ENCODE measurements around the gene CCDC43. TPM values are rescaled to one million over a fixed set of nuclear protein-coding genes. Genes with fewer than 3 reads are reported as not detected.

The CCDC43 gene
- polyA plus RNA-seq, 1 of the 3 experiments (the other 2 are of a cell fraction): 6.4 TPM

DNA sequence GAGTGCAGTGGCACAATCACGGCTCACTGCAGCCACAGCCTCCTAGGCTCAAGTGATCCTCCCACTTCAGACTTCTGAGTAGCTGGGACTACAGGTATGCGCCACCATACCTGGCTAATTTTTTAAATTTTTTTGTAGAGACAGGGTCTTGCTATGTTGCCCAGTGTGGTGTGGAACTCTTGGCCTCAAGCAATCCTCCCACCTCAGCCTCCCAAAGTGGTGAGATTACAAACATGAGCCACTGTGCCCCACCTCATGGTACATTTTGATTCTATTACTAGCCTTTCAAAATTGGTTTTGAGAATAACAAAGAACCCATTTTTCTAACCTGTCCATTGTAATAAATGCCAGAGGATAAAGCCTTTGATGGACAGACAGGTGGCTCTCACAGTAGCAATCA, 1.4 kb downstream of the CCDC43 start:
- no peaks in the 10 kb centered on the region for H3K9me2 ChIP-seq
- DNase-seq: no peak
- TF ChIP-seq FOXM1 (IDR thresholded peaks at IDR 0.05; ENCODE audit: low read depth): no peak
- TF ChIP-seq FOSL2 (IDR thresholded peaks at IDR 0.05; ENCODE audit: borderline replicate concordance, low read depth): no peak
- no peak for TF ChIP-seq ELF1 (IDR thresholded peaks at IDR 0.05)
- TF ChIP-seq, protein P1, sequence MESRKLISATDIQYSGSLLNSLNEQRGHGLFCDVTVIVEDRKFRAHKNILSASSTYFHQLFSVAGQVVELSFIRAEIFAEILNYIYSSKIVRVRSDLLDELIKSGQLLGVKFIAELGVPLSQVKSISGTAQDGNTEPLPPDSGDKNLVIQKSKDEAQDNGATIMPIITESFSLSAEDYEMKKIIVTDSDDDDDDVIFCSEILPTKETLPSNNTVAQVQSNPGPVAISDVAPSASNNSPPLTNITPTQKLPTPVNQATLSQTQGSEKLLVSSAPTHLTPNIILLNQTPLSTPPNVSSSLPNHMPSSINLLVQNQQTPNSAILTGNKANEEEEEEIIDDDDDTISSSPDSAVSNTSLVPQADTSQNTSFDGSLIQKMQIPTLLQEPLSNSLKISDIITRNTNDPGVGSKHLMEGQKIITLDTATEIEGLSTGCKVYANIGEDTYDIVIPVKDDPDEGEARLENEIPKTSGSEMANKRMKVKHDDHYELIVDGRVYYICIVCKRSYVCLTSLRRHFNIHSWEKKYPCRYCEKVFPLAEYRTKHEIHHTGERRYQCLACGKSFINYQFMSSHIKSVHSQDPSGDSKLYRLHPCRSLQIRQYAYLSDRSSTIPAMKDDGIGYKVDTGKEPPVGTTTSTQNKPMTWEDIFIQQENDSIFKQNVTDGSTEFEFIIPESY (IDR thresholded peaks at IDR 0.05; ENCODE audit: borderline replicate concordance, low read depth): no peak
- no peak for TF ChIP-seq GATA2 (CRISPR knock-in tag; IDR thresholded peaks at IDR 0.05)
- TF ChIP-seq, protein P2, sequence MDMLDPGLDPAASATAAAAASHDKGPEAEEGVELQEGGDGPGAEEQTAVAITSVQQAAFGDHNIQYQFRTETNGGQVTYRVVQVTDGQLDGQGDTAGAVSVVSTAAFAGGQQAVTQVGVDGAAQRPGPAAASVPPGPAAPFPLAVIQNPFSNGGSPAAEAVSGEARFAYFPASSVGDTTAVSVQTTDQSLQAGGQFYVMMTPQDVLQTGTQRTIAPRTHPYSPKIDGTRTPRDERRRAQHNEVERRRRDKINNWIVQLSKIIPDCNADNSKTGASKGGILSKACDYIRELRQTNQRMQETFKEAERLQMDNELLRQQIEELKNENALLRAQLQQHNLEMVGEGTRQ (IDR thresholded peaks at IDR 0.05; ENCODE audit: borderline replicate concordance, low read depth, low read length): no peak
- TF ChIP-seq RAD21 (IDR thresholded peaks at IDR 0.05; ENCODE audit: low read length): no peak
- no peak for TF ChIP-seq TAF1 (IDR thresholded peaks at IDR 0.05; ENCODE audit: borderline replicate concordance, low read depth, low read length)
- TF ChIP-seq, protein P3, sequence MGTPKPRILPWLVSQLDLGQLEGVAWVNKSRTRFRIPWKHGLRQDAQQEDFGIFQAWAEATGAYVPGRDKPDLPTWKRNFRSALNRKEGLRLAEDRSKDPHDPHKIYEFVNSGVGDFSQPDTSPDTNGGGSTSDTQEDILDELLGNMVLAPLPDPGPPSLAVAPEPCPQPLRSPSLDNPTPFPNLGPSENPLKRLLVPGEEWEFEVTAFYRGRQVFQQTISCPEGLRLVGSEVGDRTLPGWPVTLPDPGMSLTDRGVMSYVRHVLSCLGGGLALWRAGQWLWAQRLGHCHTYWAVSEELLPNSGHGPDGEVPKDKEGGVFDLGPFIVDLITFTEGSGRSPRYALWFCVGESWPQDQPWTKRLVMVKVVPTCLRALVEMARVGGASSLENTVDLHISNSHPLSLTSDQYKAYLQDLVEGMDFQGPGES (IDR thresholded peaks at IDR 0.05; ENCODE audit: low read depth, low read length): no peak
- peaks cover 0 to 7% of the 10 kb centered on the region in 2 experiments; a peak in 1 of 4 replicates for H3K4me1 ChIP-seq (ENCODE audit: control insufficient read depth in 1 of 2, insufficient read depth in 2 of 2, low read depth in 1 of 2, low read length in 1 of 2)
- H4K20me1 ChIP-seq (ENCODE audit: insufficient read depth): no peaks in the 10 kb centered on the region
- peaks cover 3 to 12% of the 10 kb centered on the region in 2 experiments for H3K36me3 ChIP-seq (replicated peaks in 1 of 2; ENCODE audit: control insufficient read depth in 1 of 2, insufficient read depth in 2 of 2, low read length in 1 of 2)
- peak overlapping the region in 1 of 2 experiments; percentile 78; a peak in 1 of 4 replicates for H3K4me3 ChIP-seq (ENCODE audit: low read depth in 2 of 2, low read length in 1 of 2)
- peak overlapping the region; percentile 92 for H3K4me2 ChIP-seq
- POLR2A ChIA-PET: no interaction called here
- no peak overlapping the region for H3K27ac ChIP-seq (ENCODE audit: low read depth in 2 of 2, low read length in 1 of 2)
- H3F3A ChIP-seq (replicated peaks; ENCODE audit: insufficient read depth): peaks cover 7% of the 10 kb centered on the region
- CTCF ChIA-PET: interaction anchor here (2.1 kb wide), 1 partner anchor 16 kb away, joined by 13 read pairs; no protein-coding TSS in a partner anchor
- 83% methylated on average over 2 of the region's 2 CpGs for WGBS (ENCODE audit: low lambda C conversion rate)
- H3K27me3 ChIP-seq (ENCODE audit: insufficient read depth): no peaks in the 10 kb centered on the region
- H3K9me3 ChIP-seq: no peaks in the 10 kb centered on the region
- H3K79me2 ChIP-seq (ENCODE audit: insufficient read depth): peaks cover 38% of the 10 kb centered on the region
- no peak overlapping the region for H2AFZ ChIP-seq (ENCODE audit: low read depth)
- H3K9ac ChIP-seq: no peak overlapping the region

GRCh38 chr17:44687756-44688155, 1.8 kb downstream of the CCDC43 start:
- no peaks in the 10 kb centered on the region for H4K20me1 ChIP-seq (ENCODE audit: insufficient read depth)
- no peak overlapping the region for H2AFZ ChIP-seq (ENCODE audit: low read depth)
- 100% methylated on average over 1 of the region's 1 CpG for WGBS (ENCODE audit: low lambda C conversion rate)
- H3K36me3 ChIP-seq (replicated peaks in 1 of 2; ENCODE audit: control insufficient read depth in 1 of 2, insufficient read depth in 2 of 2, low read length in 1 of 2): peaks cover 7 to 14% of the 10 kb centered on the region in 2 experiments
- no peaks in the 10 kb centered on the region for H3K9me3 ChIP-seq
- peaks cover 7% of the 10 kb centered on the region for H3F3A ChIP-seq (replicated peaks; ENCODE audit: insufficient read depth)
- no peak overlapping the region for H3K27ac ChIP-seq (ENCODE audit: low read depth in 2 of 2, low read length in 1 of 2)
- H3K4me1 ChIP-seq (ENCODE audit: control insufficient read depth in 1 of 2, insufficient read depth in 2 of 2, low read depth in 1 of 2, low read length in 1 of 2): peaks cover 0 to 7% of the 10 kb centered on the region in 2 experiments; a peak in 1 of 4 replicates
- H3K4me3 ChIP-seq (ENCODE audit: low read depth in 2 of 2, low read length in 1 of 2): no peak overlapping the region
- H3K9me2 ChIP-seq: no peaks in the 10 kb centered on the region
- H3K9ac ChIP-seq: no peak overlapping the region
- H3K79me2 ChIP-seq (ENCODE audit: insufficient read depth): peaks cover 41% of the 10 kb centered on the region
- no peak overlapping the region for H3K4me2 ChIP-seq
- H3K27me3 ChIP-seq (ENCODE audit: insufficient read depth): no peaks in the 10 kb centered on the region
- ChIA-PET CTCF (interaction anchor here (2.1 kb wide), 1 partner anchor 15 kb away, joined by 13 read pairs; no protein-coding TSS in a partner anchor), POLR2A (interaction anchor here (0.6 kb wide), 1 partner anchor 29 kb away, joined by 4 read pairs; no protein-coding TSS in a partner anchor)
- DNase-seq: no peak
- TF ChIP-seq, protein P4, sequence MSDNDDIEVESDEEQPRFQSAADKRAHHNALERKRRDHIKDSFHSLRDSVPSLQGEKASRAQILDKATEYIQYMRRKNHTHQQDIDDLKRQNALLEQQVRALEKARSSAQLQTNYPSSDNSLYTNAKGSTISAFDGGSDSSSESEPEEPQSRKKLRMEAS (IDR thresholded peaks at IDR 0.05; ENCODE audit: low read depth): no peak
- no peak for TF ChIP-seq REST (IDR thresholded peaks at IDR 0.05; ENCODE audit: low read depth, low read length)
- TF ChIP-seq CTCF (IDR thresholded peaks at IDR 0.05): no peak
- no peak for TF ChIP-seq POLR2AphosphoS5 (IDR thresholded peaks at IDR 0.05; ENCODE audit: low read depth, low read length)
- TF ChIP-seq, protein P5, sequence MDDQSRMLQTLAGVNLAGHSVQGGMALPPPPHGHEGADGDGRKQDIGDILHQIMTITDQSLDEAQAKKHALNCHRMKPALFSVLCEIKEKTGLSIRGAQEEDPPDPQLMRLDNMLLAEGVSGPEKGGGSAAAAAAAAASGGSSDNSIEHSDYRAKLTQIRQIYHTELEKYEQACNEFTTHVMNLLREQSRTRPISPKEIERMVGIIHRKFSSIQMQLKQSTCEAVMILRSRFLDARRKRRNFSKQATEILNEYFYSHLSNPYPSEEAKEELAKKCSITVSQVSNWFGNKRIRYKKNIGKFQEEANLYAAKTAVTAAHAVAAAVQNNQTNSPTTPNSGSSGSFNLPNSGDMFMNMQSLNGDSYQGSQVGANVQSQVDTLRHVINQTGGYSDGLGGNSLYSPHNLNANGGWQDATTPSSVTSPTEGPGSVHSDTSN (IDR thresholded peaks at IDR 0.05): no peak
- TF ChIP-seq SIN3A (IDR thresholded peaks at IDR 0.05; ENCODE audit: borderline replicate concordance, low read depth, low read length): no peak

Measured in SK-N-SH (cell line).